Stimulated activated CD8-positive, alpha-beta memory T cell treated with anti-CD3 and anti-CD28 coated beads, Interleukin-2, amount 100 ng/mL, for 1 hour (primary cell): ENCODE data around the gene PCSK9.

Experiments
- DNase-seq, 2 donors: peaks; one replicate each; pipeline ENCODE4 v3.0.0-alpha.2; 2020; ENCODE audit warnings: low read depth in 2 of 2

Gene PCSK9

GRCh38 chr1:55039342-55040082 is at the start of gene PCSK9:
PCSK9 (plus strand) TSS chr1:55039548; CDS start chr1:55039838, 290 bp downstream.
- no peak for DNase-seq

- DNase-seq, result no peak
Measured at GRCh38 chr1:54989968-54990810, 49.2 kb upstream of the PCSK9 start.

- DNase-seq, result no peak
Measured at GRCh38 chr1:54990916-54991315, 48.4 kb upstream of the PCSK9 start.

- no peak for DNase-seq
Measured at GRCh38 chr1:54991939-54992338, 47.4 kb upstream of the PCSK9 start.

GRCh38 chr1:54993140-54993539 is 46.2 kb upstream of the PCSK9 start:
- no peak for DNase-seq

- no peak for DNase-seq
Measured at GRCh38 chr1:54994355-54994990, 44.9 kb upstream of the PCSK9 start.

- DNase-seq, result no peak
Measured at GRCh38 chr1:54995013-54995760, 44.2 kb upstream of the PCSK9 start.

- DNase-seq, result peak in 1 of 2 donors; percentile 4
Measured at GRCh38 chr1:54995835-54996234, 43.5 kb upstream of the PCSK9 start.

- DNase-seq, result peak; percentile 38 to 51
Measured at GRCh38 chr1:54996359-54996868, 42.9 kb upstream of the PCSK9 start.

- DNase-seq, result no peak
Measured at GRCh38 chr1:54996869-54997710, 42.3 kb upstream of the PCSK9 start.

- no peak for DNase-seq
Measured at GRCh38 chr1:54997711-54997986, 41.7 kb upstream of the PCSK9 start.

GRCh38 chr1:54998100-54998499 is 41.2 kb upstream of the PCSK9 start:
- no peak for DNase-seq

GRCh38 chr1:54998677-54999076 is 40.7 kb upstream of the PCSK9 start, which contains the start of gene BSND:
BSND (plus strand) TSS chr1:54998933; CDS start chr1:54999187, 254 bp downstream.
- DNase-seq, result no peak

GRCh38 chr1:55000110-55001085 is 39.0 kb upstream of the PCSK9 start:
- no peak for DNase-seq

- no peak for DNase-seq
Measured at GRCh38 chr1:55001311-55001710, 38.0 kb upstream of the PCSK9 start.

GRCh38 chr1:55002686-55003085 is 36.7 kb upstream of the PCSK9 start:
- no peak for DNase-seq

- DNase-seq, result no peak
Measured at GRCh38 chr1:55005351-55006140, 33.8 kb upstream of the PCSK9 start.

GRCh38 chr1:55006931-55007330 is 32.4 kb upstream of the PCSK9 start:
- no peak for DNase-seq

GRCh38 chr1:55007625-55008024 is 31.7 kb upstream of the PCSK9 start:
- DNase-seq, result no peak
